Peyer's patch (tissue), 4 donors: ENCODE data around the gene LTBP4. TPM values are rescaled to one million over a fixed set of nuclear protein-coding genes. Genes with fewer than 3 reads are reported as not detected.

Experiments used
- DNase-seq, 3 donors: peaks; one replicate each; pipeline ENCODE4 v3.0.0-alpha.2; 2017 to 2019
- H3K27ac ChIP-seq, 4 donors: fragments of 200-600 bp; sonication (generic); one replicate each; pipeline ENCODE4 v1.5.1; 2016 to 2019
- H3K27me3 ChIP-seq, 2 donors: fragments of 200-600 bp; sonication (generic); one replicate each; pipeline ENCODE4 v1.5.1; 2019
- H3K36me3 ChIP-seq, 3 donors: fragments of 200-600 bp; sonication (generic); one replicate each; pipeline ENCODE4 v1.5.1; 2016 to 2019
- H3K4me1 ChIP-seq, 4 donors: fragments of 200-600 bp; sonication (generic); one replicate each; pipeline ENCODE4 v1.5.1; 2016 to 2019
- H3K4me3 ChIP-seq, 4 donors: fragments of 200-600 bp; sonication (generic); 1 replicate in 3 of 4; 2 replicates in 1 of 4; pipeline ENCODE4 v1.5.1; 2016 to 2019; ENCODE audit warnings: mild to moderate bottlenecking in 1 of 4
- H3K9me3 ChIP-seq, 4 donors: fragments of 200-600 bp; sonication (generic); one replicate each; pipeline ENCODE4 v1.5.1; 2016 to 2019; ENCODE audit warnings: mild to moderate bottlenecking in 1 of 4
- CTCF ChIP-seq, 6 experiments: fragments of 450-650 bp in 4 of 6; fragments of 200-600 bp in 2 of 6; sonication (generic) in 1 of 6; IDR thresholded peaks; one replicate each; pipeline ENCODE4 v1.5.1; 2017 to 2019; ENCODE audit warnings: antibody characterized with exemption in 6 of 6, mild to moderate bottlenecking in 3 of 6, moderate library complexity in 1 of 6
- POLR2A ChIP-seq, 2 donors: fragments of 450-650 bp; IDR thresholded peaks; one replicate each; pipeline ENCODE4 v1.5.1; 2017; ENCODE audit warnings: antibody characterized with exemption in 2 of 2, mild to moderate bottlenecking in 2 of 2, moderate library complexity in 2 of 2
- total RNA-seq, 4 donors: library from RNA; depleted of rRNA; stranded (reverse); fragments of >200 nt; gene quantifications; one replicate each; pipeline ENCODE4 v1.1.0, GENCODE V29; 2016

Gene LTBP4
- total RNA-seq = 100 to 1,000 TPM; 164 to 484 (median 329) TPM

GRCh38 chr19:40601134-40601974, at the start of gene LTBP4:
Gene LTBP4 (plus strand): TSS chr19:40601369. CDS start chr19:40601388, 19 bp downstream.
- DNase-seq = peak in 2 of 3 donors; percentile 69 to 72
- Histone ChIP-seq H3K27me3 (peaks cover 0 to 35% of the 10 kb centered on the region in 2 donors), H3K36me3 (no peaks in the 10 kb centered on the region), H3K27ac (peak within 1 kb of the TSS; percentile 82 to 98 (median 90)), H3K9me3 (no peaks in the 10 kb centered on the region), H3K4me3 (peak within 1 kb of the TSS; percentile 34 to 57 (median 53)), H3K4me1 (peaks cover 12 to 85% (median 62%) of the 10 kb centered on the region in 4 donors)
- TF ChIP-seq POLR2A (IDR thresholded peaks at IDR 0.05) = no peak
- no peak for TF ChIP-seq CTCF (IDR thresholded peaks at IDR 0.05)

- no peaks in the 10 kb centered on the region for H3K36me3 ChIP-seq
- H3K4me1 ChIP-seq = peaks cover 0 to 5% (median 0%) of the 10 kb centered on the region in 4 donors
- no peak overlapping the region for H3K27ac ChIP-seq
- peaks cover 0 to 14% of the 10 kb centered on the region in 2 donors for H3K27me3 ChIP-seq
- no peak for TF ChIP-seq POLR2A (IDR thresholded peaks at IDR 0.05)
- TF ChIP-seq CTCF (IDR thresholded peaks at IDR 0.05) = no peak
- H3K9me3 ChIP-seq = no peaks in the 10 kb centered on the region
- DNase-seq = no peak
- no peak overlapping the region for H3K4me3 ChIP-seq
Observed at GRCh38 chr19:40552848-40553247, 48.3 kb upstream of the LTBP4 start.

GRCh38 chr19:40553885-40554857, 47.0 kb upstream of the LTBP4 start:
- H3K36me3 ChIP-seq = no peaks in the 10 kb centered on the region
- H3K27ac ChIP-seq = no peak overlapping the region
- H3K27me3 ChIP-seq = peaks cover 0 to 14% of the 10 kb centered on the region in 2 donors
- no peak overlapping the region for H3K4me3 ChIP-seq
- no peak for DNase-seq
- TF ChIP-seq CTCF (IDR thresholded peaks at IDR 0.05) (no peak), POLR2A (IDR thresholded peaks at IDR 0.05) (no peak)
- H3K4me1 ChIP-seq = peaks cover 0 to 2% (median 0%) of the 10 kb centered on the region in 4 donors
- no peaks in the 10 kb centered on the region for H3K9me3 ChIP-seq

GRCh38 chr19:40555978-40556689, 45.0 kb upstream of the LTBP4 start:
- peaks cover 0 to 14% of the 10 kb centered on the region in 2 donors for H3K27me3 ChIP-seq
- no peak for DNase-seq
- H3K36me3 ChIP-seq = no peaks in the 10 kb centered on the region
- no peak overlapping the region for H3K4me3 ChIP-seq
- H3K27ac ChIP-seq = no peak overlapping the region
- H3K4me1 ChIP-seq = no peaks in the 10 kb centered on the region
- TF ChIP-seq CTCF (IDR thresholded peaks at IDR 0.05) (no peak), POLR2A (IDR thresholded peaks at IDR 0.05) (no peak)
- no peaks in the 10 kb centered on the region for H3K9me3 ChIP-seq

- peaks cover 0 to 14% of the 10 kb centered on the region in 2 donors for H3K27me3 ChIP-seq
- no peaks in the 10 kb centered on the region for H3K4me1 ChIP-seq
- H3K9me3 ChIP-seq = no peaks in the 10 kb centered on the region
- no peak overlapping the region for H3K27ac ChIP-seq
- H3K36me3 ChIP-seq = no peaks in the 10 kb centered on the region
- no peak for TF ChIP-seq POLR2A (IDR thresholded peaks at IDR 0.05)
- no peak for TF ChIP-seq CTCF (IDR thresholded peaks at IDR 0.05)
- H3K4me3 ChIP-seq = no peak overlapping the region
- DNase-seq = no peak
Observed at GRCh38 chr19:40556953-40557530, 44.1 kb upstream of the LTBP4 start.
